GM23248 (cell line): Measurements from ENCODE around the gene OFD1.

Source experiments
- EZH2 ChIP-seq: fragments of 200-600 bp; sonication (generic); IDR thresholded peaks from 2 replicates; pipeline ENCODE4 v1.6.1; 2018; ENCODE audit warnings: antibody characterized with exemption, mild to moderate bottlenecking; ENCODE audit not compliant: insufficient read depth, poor library complexity, severe bottlenecking
- EZH2phosphoT487 ChIP-seq: fragments of 200-600 bp; sonication (generic); IDR thresholded peaks from 2 replicates; pipeline ENCODE4 v1.6.1; 2018; ENCODE audit warnings: antibody characterized with exemption, moderate library complexity, mild to moderate bottlenecking, low read depth; ENCODE audit not compliant: insufficient read depth

- TF ChIP-seq EZH2 (no peak), EZH2phosphoT487 (no peak)
Observed at GRCh38 chrX:13690836-13691235, 43.7 kb upstream of the OFD1 start.
